ENCODE data around the gene RXFP4.

GRCh38 chr1:155971910-155972809 is 30.7 kb downstream of the RXFP4 start:
- TF ChIP-seq CTCF (optimal IDR thresholded peaks at IDR 0.05 in 1 of 3, IDR thresholded peaks at IDR 0.05 in 1 of 3, conservative IDR thresholded peaks at IDR 0.05 in 1 of 3; ENCODE audit: extremely low read depth in 1 of 3, insufficient read depth in 2 of 3, low read length in 3 of 3) (no peak), EZH2 (IDR thresholded peaks at IDR 0.05; ENCODE audit: low read length) (no peak)

Data from keratinocyte (primary cell).